Heart right ventricle (tissue), 16 donors: ENCODE data around the gene FXR1. TPM values are rescaled to one million over a fixed set of nuclear protein-coding genes. Genes with fewer than 3 reads are reported as not detected.

ENCODE experiments used
- ATAC-seq, 8 donors: fragments of 200-7000 bp; cut with Tn5 transposase; one replicate each; pipeline ENCODE4 v1.9.1; 2020; ENCODE audit warnings: mild to moderate bottlenecking in 8 of 8, moderate library complexity in 8 of 8, moderate number of reproducible peaks in 1 of 8
- DNase-seq, 2 donors: peaks; one replicate each; pipeline ENCODE4 v3.0.0-alpha.2; 2020
- H3K27ac ChIP-seq, 10 donors: fragments of 200-600 bp; sonication (generic) in 2 of 10; one replicate each; pipeline versions ENCODE4 v1.5.0 to v1.8.0; 2020 to 2022; ENCODE audit warnings: mild to moderate bottlenecking in 3 of 10
- H3K27me3 ChIP-seq, 7 donors: fragments of 200-600 bp; one replicate each; pipeline ENCODE4 v1.8.0; 2021 to 2022; ENCODE audit warnings: mild to moderate bottlenecking in 2 of 7
- H3K36me3 ChIP-seq, 9 donors: fragments of 200-600 bp; sonication (generic) in 1 of 9; one replicate each; pipeline versions ENCODE4 v1.5.0 to v1.8.0; 2020 to 2022; ENCODE audit warnings: mild to moderate bottlenecking in 2 of 9
- H3K4me1 ChIP-seq, 9 donors: fragments of 200-600 bp; sonication (generic) in 1 of 9; one replicate each; pipeline versions ENCODE4 v1.5.0 to v1.8.0; 2020 to 2022; ENCODE audit warnings: mild to moderate bottlenecking in 4 of 9
- H3K4me3 ChIP-seq, 10 donors: fragments of 200-600 bp; sonication (generic) in 2 of 10; one replicate each; pipeline versions ENCODE4 v1.5.0 to v1.8.0; 2020 to 2022; ENCODE audit warnings: mild to moderate bottlenecking in 7 of 10, moderate library complexity in 2 of 10
- H3K9me3 ChIP-seq, 11 donors: fragments of 200-600 bp in 10 of 11; sonication (generic) in 2 of 11; one replicate each; pipeline versions ENCODE4 v1.5.0 to v1.8.0; 2013 to 2022; ENCODE audit warnings: mild to moderate bottlenecking in 2 of 11, control low read depth in 1 of 11, moderate library complexity in 1 of 11
- WGBS, 2 donors: extraction: QIAGEN DNeasy Blood & Tissue Kit; methylation state at CpG; one replicate each; pipeline ENCODE4 v1.1.7; 2013; ENCODE audit warnings: inconsistent platforms in 1 of 2; 5-methylcytosine and 5-hydroxymethylcytosine counted together
- intact Hi-C, 10 donors: fragments of 100-400 bp; cut with DNase I; formaldehyde crosslinking; loops; one replicate each; pipeline versions ENCODE4 v1.11.1 to v1.14.2; 2022
- polyA plus RNA-seq, 2 donors: library from polyadenylated mRNA; stranded (reverse); fragments of 200-250 nt; gene quantifications; one replicate each; pipeline ENCODE4 v1.2.3, GENCODE V29; 2013
- total RNA-seq, 10 donors: library from RNA; stranded (reverse); fragmentation: NEBNext Ultra II Directional in 3 of 10; extraction: Animal tissue kit (Norgen Biotek cat#: 25700) in 3 of 10; gene quantifications; one replicate each; pipeline versions ENCODE4 v1.2.1 to v1.2.4, GENCODE V29; 2021 to 2023
- TF ChIP-seq, protein P1 (sequence below), 9 donors: fragments of 200-600 bp; sonication (generic) in 2 of 9; IDR thresholded peaks; one replicate each; pipeline versions ENCODE4 v1.5.0 to v1.8.0; 2021 to 2022; ENCODE audit warnings: antibody characterized with exemption in 9 of 9, mild to moderate bottlenecking in 5 of 9, moderate library complexity in 1 of 9
- donor health status: Arrhythmogenic right ventricular cardiomyopathy.
- donor health status: ischemic (EF 13 %, LVEDD 7.1; RV severe dilation, severe dysfunction).
- donor health status: healthy with polysubstance abuse.
- donor health status: DM: no; HTN: yes; CAD: no.
- donor health status: DM: no; HTN: no; CAD: no.
- donor health status: ischemic (EF 25% LVEDD 6.9; RV normal size, moderate dysfunction).
- donor health status: ischemic (EF 25% LVEDD 5.7; RV mildly dilated, moderate dysfunction).
- donor health status: healthy.
- donor health status: DM: yes; HTN: yes; CAD: no.
- donor health status: Ischemic cardiomyopathy.
- donor health status: ischemic (EF 35%, LVEDD 5.7; RV mildly dilated, moderate dysfunction).
- donor health status: nonischemic (EF 11% LVEDD 7.7; RV severe dilation, severe dysfunction).
- donor health status: DM: yes; HTN: yes; CAD: no.
- donor health status: PGD.
- donor health status: ischemic (EF 29% LVEDD 5.4; RV normal size, mild dysfunction).
- donor health status: nonischemic (EF 23%, LVEDD 6.1; RV moderate dilation, normal function).

FXR1 gene
- total and polyA plus RNA-seq, 12 donors: 69.6 to 314 (median 268) TPM

DNA sequence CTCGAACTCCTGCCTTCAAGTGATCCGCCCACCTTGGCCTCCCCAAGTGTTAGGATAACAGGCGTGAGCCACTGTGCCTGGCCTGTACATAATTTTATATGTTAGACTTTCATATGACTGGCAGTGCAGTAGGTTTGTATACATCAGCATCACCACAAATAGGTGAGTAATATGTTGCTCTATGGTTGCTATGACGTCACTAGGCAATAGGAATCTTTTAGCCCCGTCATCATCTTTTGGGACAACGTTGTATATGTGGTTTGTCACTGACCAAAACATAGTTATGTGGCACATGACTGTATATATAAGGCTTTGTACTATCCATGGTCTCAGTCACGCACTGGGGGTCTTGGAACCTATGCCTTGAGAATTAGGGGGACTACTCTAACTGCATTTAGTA is 94.1 kb downstream of the FXR1 start:
- ATAC-seq (no peak), DNase-seq (no peak)
- H3K9me3 ChIP-seq: peaks cover 0 to 17% (median under 1%) of the 10 kb centered on the region in 11 donors
- no peaks in the 10 kb centered on the region for H3K36me3 ChIP-seq
- H3K4me3 ChIP-seq: no peak overlapping the region
- WGBS, 2 donors: 85 to 86% methylated on average over 7 of the region's 7 CpGs
- no peak overlapping the region for H3K27ac ChIP-seq
- TF ChIP-seq, protein P1, sequence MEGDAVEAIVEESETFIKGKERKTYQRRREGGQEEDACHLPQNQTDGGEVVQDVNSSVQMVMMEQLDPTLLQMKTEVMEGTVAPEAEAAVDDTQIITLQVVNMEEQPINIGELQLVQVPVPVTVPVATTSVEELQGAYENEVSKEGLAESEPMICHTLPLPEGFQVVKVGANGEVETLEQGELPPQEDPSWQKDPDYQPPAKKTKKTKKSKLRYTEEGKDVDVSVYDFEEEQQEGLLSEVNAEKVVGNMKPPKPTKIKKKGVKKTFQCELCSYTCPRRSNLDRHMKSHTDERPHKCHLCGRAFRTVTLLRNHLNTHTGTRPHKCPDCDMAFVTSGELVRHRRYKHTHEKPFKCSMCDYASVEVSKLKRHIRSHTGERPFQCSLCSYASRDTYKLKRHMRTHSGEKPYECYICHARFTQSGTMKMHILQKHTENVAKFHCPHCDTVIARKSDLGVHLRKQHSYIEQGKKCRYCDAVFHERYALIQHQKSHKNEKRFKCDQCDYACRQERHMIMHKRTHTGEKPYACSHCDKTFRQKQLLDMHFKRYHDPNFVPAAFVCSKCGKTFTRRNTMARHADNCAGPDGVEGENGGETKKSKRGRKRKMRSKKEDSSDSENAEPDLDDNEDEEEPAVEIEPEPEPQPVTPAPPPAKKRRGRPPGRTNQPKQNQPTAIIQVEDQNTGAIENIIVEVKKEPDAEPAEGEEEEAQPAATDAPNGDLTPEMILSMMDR (IDR thresholded peaks at IDR 0.05): no peak
- no peaks in the 10 kb centered on the region for H3K27me3 ChIP-seq
- H3K4me1 ChIP-seq: no peaks in the 10 kb centered on the region
- intact Hi-C loops: no loop called here

DNA sequence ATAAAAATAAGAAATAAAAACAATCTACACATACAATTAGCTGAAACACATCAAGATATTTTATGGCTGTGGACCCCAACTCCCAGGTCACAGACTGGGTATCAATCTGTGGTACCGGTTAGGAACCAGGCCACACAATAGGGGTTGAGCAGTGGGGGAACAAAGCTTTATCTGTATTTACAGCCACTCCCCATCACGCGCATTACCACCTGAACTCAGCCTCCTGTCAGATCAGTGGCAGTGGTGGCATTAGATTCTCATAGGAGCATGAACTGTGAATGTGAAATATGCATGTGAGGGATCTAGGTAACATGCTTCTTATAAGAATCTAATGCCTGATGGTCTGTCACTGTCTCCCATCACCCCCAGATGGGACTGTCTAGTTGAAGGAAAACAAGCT is 94.8 kb downstream of the FXR1 start:
- DNase-seq (no peak), ATAC-seq (no peak)
- TF ChIP-seq, protein P1 (IDR thresholded peaks at IDR 0.05): no peak
- 93 to 95% methylated on average over 3 of the region's 3 CpGs for WGBS, 2 donors
- Histone ChIP-seq H3K4me3 (no peak overlapping the region), H3K36me3 (no peaks in the 10 kb centered on the region), H3K27ac (no peak overlapping the region), H3K27me3 (no peaks in the 10 kb centered on the region), H3K9me3 (peaks cover 0 to 15% (median 4%) of the 10 kb centered on the region in 11 donors), H3K4me1 (no peaks in the 10 kb centered on the region)
- intact Hi-C loops: no loop called here

DNA sequence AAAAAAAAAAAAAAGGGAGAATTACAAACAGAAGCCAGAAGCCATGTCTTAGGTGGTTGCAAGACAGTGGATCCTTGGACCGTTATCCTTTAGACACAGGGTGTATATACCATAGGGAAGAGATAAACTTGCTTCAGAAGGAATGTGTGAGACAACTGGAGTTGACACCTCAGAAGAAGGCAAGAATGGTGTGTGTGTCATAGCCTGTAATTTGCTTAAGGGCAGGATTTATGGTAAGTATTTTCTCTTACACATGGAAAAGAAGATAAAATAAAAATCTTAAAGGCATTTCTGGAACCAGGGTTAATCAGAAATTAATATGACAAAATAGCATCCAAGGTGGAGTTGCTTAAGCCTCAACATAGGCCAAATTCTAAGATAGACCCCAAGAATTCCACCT is 96.3 kb downstream of the FXR1 start:
- no peak overlapping the region for H3K4me3 ChIP-seq

DNA sequence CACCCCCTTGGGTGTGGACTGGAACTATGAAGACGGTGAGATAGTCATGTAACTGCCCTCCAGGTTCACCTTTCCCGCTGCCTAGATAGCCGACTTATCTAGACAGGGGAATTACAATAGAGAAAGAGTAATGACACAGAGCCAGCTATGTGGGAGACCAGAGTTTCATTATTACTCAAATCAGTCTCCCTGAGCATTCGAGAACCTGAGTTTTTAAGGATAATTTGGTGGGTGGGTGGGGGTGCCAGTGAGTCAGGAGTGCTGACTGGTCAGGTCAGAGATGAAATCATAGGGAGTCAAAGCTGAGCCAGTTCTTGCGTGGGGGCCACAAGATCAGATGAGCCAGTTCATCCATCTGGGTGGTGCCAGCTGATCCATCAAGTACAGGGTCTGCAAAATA is 96.8 kb downstream of the FXR1 start:
- intact Hi-C loops: no loop called here
- TF ChIP-seq, protein P1 (IDR thresholded peaks at IDR 0.05): no peak
- Histone ChIP-seq H3K27me3 (no peaks in the 10 kb centered on the region), H3K9me3 (peaks cover 0 to 9% (median 0%) of the 10 kb centered on the region in 11 donors), H3K4me3 (no peak overlapping the region), H3K27ac (no peak overlapping the region), H3K36me3 (no peaks in the 10 kb centered on the region), H3K4me1 (no peaks in the 10 kb centered on the region)
- DNase-seq (no peak), ATAC-seq (no peak)
- 62 to 65% methylated on average over 5 of the region's 5 CpGs for WGBS, 2 donors

More for the DNA sequence above, 96.3 kb downstream of the FXR1 start:
- no peak overlapping the region for H3K27ac ChIP-seq
- 60 to 79% methylated on average over 1 of the region's 1 CpG for WGBS, 2 donors
- no peaks in the 10 kb centered on the region for H3K4me1 ChIP-seq
- intact Hi-C loops: no loop called here
- no peaks in the 10 kb centered on the region for H3K36me3 ChIP-seq
- DNase-seq: no peak
- no peak for ATAC-seq
- TF ChIP-seq, protein P1 (IDR thresholded peaks at IDR 0.05): no peak
- no peaks in the 10 kb centered on the region for H3K27me3 ChIP-seq
- H3K9me3 ChIP-seq: peaks cover 0 to 9% (median 0%) of the 10 kb centered on the region in 11 donors
